ENCODE results near the gene LRRFIP2.

The LRRFIP2 gene

DNA sequence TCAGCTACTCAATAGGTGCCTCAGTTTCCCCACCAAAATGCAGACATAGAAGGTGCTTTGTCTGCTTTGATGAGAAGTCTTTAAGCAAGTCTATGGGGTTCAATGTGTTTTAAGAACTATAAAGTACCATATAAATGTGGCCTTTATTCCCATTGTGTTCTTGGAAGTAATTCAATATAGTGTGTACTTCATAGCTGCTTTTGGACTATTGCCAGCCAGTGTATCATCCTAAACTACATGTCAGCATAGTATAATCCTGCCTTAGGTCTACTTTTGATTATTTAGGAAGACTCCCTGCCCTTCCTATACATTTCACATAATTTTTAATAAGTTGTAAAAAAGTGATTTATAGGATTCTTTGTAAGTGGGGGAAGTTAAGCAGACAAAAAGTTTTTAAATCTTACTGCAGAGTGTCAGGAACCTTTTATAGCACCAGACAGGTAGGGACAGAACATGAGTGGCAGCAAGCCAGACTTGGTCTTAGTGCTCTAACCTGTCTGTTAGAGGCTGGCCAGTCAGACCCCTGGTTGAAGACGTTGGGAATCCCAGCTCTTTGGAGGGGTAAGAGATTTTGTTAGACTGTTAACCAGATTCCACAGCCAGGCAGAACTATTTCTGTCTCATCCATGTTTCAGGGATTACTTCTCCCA, 132.7 kb downstream of the LRRFIP2 start:
- Histone ChIP-seq H3K36me3 (ENCODE audit: low read depth) (peaks cover 88% of the 10 kb centered on the region), H3K27ac (ENCODE audit: poor library complexity, severe bottlenecking) (no peak overlapping the region), H3K4me1 (ENCODE audit: insufficient read depth, poor library complexity, severe bottlenecking) (no peaks in the 10 kb centered on the region), H3K9me3 (ENCODE audit: severe bottlenecking) (no peaks in the 10 kb centered on the region), H3K27me3 (ENCODE audit: insufficient read depth, poor library complexity, severe bottlenecking) (no peaks in the 10 kb centered on the region), H3K4me3 (ENCODE audit: severe bottlenecking) (no peak overlapping the region)
- ATAC-seq (ENCODE audit: low read depth) (no peak), DNase-seq (ENCODE audit: low spot score) (no peak)
- TF ChIP-seq CTCF (IDR thresholded peaks at IDR 0.05; ENCODE audit: poor library complexity, severe bottlenecking), result no peak

DNA sequence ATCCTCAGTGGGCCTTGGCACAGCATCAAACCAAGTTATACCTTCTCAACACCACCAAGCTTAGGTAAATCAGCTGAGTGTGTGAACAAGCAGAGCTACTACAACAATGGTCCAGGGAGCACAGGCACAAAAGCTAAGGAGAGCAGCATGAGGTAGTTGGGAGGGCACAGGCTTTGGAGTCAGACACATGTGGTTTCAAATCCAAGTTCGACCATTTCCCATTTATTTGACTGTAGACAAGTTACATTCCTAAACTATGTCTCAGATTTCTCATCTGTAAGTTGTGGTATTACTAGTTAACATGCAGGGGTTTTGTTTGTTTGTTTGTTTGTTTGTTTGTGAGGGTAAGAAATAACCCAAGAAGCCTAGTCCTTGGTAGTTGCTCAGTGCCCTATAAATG, 134.2 kb downstream of the LRRFIP2 start:
- DNase-seq (ENCODE audit: low spot score) (no peak), ATAC-seq (ENCODE audit: low read depth) (no peak; the same call in 2 of the 3 replicates)
- Histone ChIP-seq H3K4me3 (ENCODE audit: severe bottlenecking) (no peak overlapping the region), H3K9me3 (ENCODE audit: severe bottlenecking) (peaks cover 2% of the 10 kb centered on the region), H3K36me3 (ENCODE audit: low read depth) (peaks cover 94% of the 10 kb centered on the region), H3K4me1 (ENCODE audit: insufficient read depth, poor library complexity, severe bottlenecking) (no peaks in the 10 kb centered on the region), H3K27me3 (ENCODE audit: insufficient read depth, poor library complexity, severe bottlenecking) (no peaks in the 10 kb centered on the region), H3K27ac (ENCODE audit: poor library complexity, severe bottlenecking) (no peak overlapping the region)
- TF ChIP-seq CTCF (IDR thresholded peaks at IDR 0.05; ENCODE audit: poor library complexity, severe bottlenecking), result no peak

DNA sequence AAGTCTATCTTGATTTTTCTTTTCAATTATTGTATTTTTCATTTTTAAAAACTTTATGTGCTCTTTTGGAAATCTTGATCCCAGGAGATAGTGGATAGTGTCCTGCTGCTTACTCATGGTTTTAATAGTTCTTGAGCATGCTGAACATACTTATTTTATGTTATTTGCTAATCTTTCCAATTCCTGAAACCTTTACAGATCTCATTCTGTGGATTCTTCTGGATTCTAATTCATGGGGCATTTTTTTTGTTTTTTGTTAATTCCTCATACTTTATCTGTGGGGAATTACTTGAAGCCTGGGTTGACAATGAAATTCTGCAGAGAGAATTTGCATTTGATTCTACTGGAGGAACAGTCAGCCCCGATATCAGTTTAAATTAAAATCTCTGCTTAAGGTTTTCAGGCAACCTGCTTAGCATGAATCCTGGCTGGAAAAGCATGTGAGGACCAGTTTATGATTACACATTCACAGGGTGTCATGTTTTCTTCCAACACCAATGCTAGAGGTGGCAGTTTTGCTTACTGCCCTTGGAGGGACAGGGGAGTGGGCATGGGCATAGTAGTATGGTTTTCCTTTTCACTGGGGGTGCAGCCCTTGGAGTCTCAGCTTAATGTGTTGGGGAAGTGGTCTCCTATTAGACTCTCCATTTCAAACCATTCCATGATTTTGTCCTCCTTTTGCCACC, 135.1 kb downstream of the LRRFIP2 start:
- no peaks in the 10 kb centered on the region for H3K4me1 ChIP-seq (ENCODE audit: insufficient read depth, poor library complexity, severe bottlenecking)
- no peak overlapping the region for H3K4me3 ChIP-seq (ENCODE audit: severe bottlenecking)
- peaks cover 94% of the 10 kb centered on the region for H3K36me3 ChIP-seq (ENCODE audit: low read depth)
- TF ChIP-seq CTCF (IDR thresholded peaks at IDR 0.05; ENCODE audit: poor library complexity, severe bottlenecking), result no peak
- ATAC-seq (ENCODE audit: low read depth) (no peak), DNase-seq (ENCODE audit: low spot score) (no peak)
- peaks cover 2% of the 10 kb centered on the region for H3K9me3 ChIP-seq (ENCODE audit: severe bottlenecking)
- no peaks in the 10 kb centered on the region for H3K27me3 ChIP-seq (ENCODE audit: insufficient read depth, poor library complexity, severe bottlenecking)
- H3K27ac ChIP-seq (ENCODE audit: poor library complexity, severe bottlenecking), result no peak overlapping the region

DNA sequence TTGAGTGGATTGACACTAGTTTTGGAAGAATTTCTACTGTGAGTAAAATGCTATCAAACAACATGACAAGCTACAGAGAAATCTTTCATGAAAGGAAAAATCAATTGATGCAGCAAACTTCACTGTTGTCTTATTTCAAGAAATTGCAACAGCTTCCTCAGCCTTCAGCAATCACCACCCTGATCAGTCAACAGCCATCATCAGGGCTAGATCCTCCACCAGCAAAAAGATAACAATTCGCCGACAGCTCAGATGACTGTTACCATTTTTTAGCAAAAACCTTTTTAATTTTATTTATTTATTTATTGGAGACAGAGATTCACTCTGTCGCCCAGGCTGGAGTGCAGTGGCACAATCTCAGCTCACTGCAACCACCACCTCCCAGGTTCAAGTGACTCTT, 137.0 kb downstream of the LRRFIP2 start:
- ATAC-seq (ENCODE audit: low read depth), result no peak
- Histone ChIP-seq H3K27ac (ENCODE audit: poor library complexity, severe bottlenecking) (no peak overlapping the region), H3K9me3 (ENCODE audit: severe bottlenecking) (peaks cover 2% of the 10 kb centered on the region), H3K27me3 (ENCODE audit: insufficient read depth, poor library complexity, severe bottlenecking) (no peaks in the 10 kb centered on the region), H3K4me3 (ENCODE audit: severe bottlenecking) (no peak overlapping the region), H3K36me3 (ENCODE audit: low read depth) (peaks cover 97% of the 10 kb centered on the region), H3K4me1 (ENCODE audit: insufficient read depth, poor library complexity, severe bottlenecking) (no peaks in the 10 kb centered on the region)
- TF ChIP-seq CTCF (IDR thresholded peaks at IDR 0.05; ENCODE audit: poor library complexity, severe bottlenecking), result no peak
- DNase-seq (ENCODE audit: low spot score), result no peak

- H3K4me3 ChIP-seq (ENCODE audit: severe bottlenecking), result no peak overlapping the region
- no peak for TF ChIP-seq CTCF (IDR thresholded peaks at IDR 0.05; ENCODE audit: poor library complexity, severe bottlenecking)
- H3K27ac ChIP-seq (ENCODE audit: poor library complexity, severe bottlenecking), result no peak overlapping the region
- H3K36me3 ChIP-seq (ENCODE audit: low read depth), result peaks cover 90% of the 10 kb centered on the region
- H3K9me3 ChIP-seq (ENCODE audit: severe bottlenecking), result peaks cover 2% of the 10 kb centered on the region
- no peaks in the 10 kb centered on the region for H3K4me1 ChIP-seq (ENCODE audit: insufficient read depth, poor library complexity, severe bottlenecking)
- H3K27me3 ChIP-seq (ENCODE audit: insufficient read depth, poor library complexity, severe bottlenecking), result no peaks in the 10 kb centered on the region
- no peak for ATAC-seq (ENCODE audit: low read depth)
- DNase-seq (ENCODE audit: low spot score), result no peak
Observed at GRCh38 chr3:37032961-37033360, 141.4 kb downstream of the LRRFIP2 start.
